Caco-2 (cell line): ENCODE measurements around the gene SLC6A13. TPM values are rescaled to one million over a fixed set of nuclear protein-coding genes. Genes with fewer than 3 reads are reported as not detected.

Experiments
- BruUV-seq: library from RNA; stranded (reverse); fragments of 400-500 nt; replicated peaks from 2 replicates; lab custom pipeline; 2021; lab: Mats Ljungman, UMichigan
- CTCF ChIA-PET: fragments of 300-600 bp; sonication (Branson Sonifier 250); formaldehyde crosslinking; loops from one replicate; lab custom pipeline; 2022; ENCODE audit warnings: antibody characterized with exemption; lab: Charles Lee
- POLR2A ChIA-PET: fragments of 300-600 bp; sonication (Branson Sonifier 250); formaldehyde crosslinking; loops from one replicate; lab custom pipeline; 2022; ENCODE audit warnings: antibody characterized with exemption; lab: Charles Lee
- DNase-seq, 2 experiments: peaks; one replicate each; pipeline versions ENCODE4 v3.0.0 to v3.0.0-alpha.2; 2020 to 2022
- H3K27me3 ChIP-seq: replicated peaks from 2 replicates; pipeline ENCODE4 v1.6.0; 2011; ENCODE audit warnings: low read length; ENCODE audit not compliant: control insufficient read depth, insufficient read depth
- H3K36me3 ChIP-seq: 2 replicates; pipeline ENCODE4 v1.5.1; 2011; ENCODE audit warnings: low read length; ENCODE audit not compliant: control insufficient read depth, insufficient read depth
- H3K4me1 ChIP-seq: fragments of 250-450 bp; sonication (Bioruptor Pico); 2 replicates; pipeline ENCODE4 v1.5.1; 2020; ENCODE audit warnings: mild to moderate bottlenecking
- H3K4me3 ChIP-seq: 2 replicates; pipeline ENCODE4 v1.5.1; 2011; ENCODE audit warnings: low read depth, mild to moderate bottlenecking, control low read depth, low read length
- H3K9me3 ChIP-seq: fragments of 250-450 bp; sonication (Bioruptor Pico); 2 replicates; pipeline ENCODE4 v1.5.1; 2020; ENCODE audit warnings: mild to moderate bottlenecking, moderate library complexity
- H3K27ac Mint-ChIP-seq: one replicate; pipeline ENCODE4 v1.8.0; 2022; ENCODE audit warnings: mixed read lengths; ENCODE audit not compliant: unreplicated experiment
- H3K27me3 Mint-ChIP-seq: one replicate; pipeline ENCODE4 v1.8.0; 2022; ENCODE audit warnings: mixed read lengths; ENCODE audit not compliant: insufficient read depth, unreplicated experiment
- H3K36me3 Mint-ChIP-seq: one replicate; pipeline ENCODE4 v1.8.0; 2022; ENCODE audit warnings: mild to moderate bottlenecking, mixed read lengths; ENCODE audit not compliant: insufficient read depth, unreplicated experiment
- H3K4me1 Mint-ChIP-seq: one replicate; pipeline ENCODE4 v1.8.0; 2022; ENCODE audit warnings: low read depth, mixed read lengths; ENCODE audit not compliant: unreplicated experiment
- H3K4me3 Mint-ChIP-seq: one replicate; pipeline ENCODE4 v1.8.0; 2022; ENCODE audit warnings: mild to moderate bottlenecking, moderate library complexity, mixed read lengths; ENCODE audit not compliant: unreplicated experiment
- H3K9me3 Mint-ChIP-seq: one replicate; pipeline ENCODE4 v1.8.0; 2022; ENCODE audit warnings: mixed read lengths; ENCODE audit not compliant: unreplicated experiment
- CTCF ChIP-seq, 2 experiments: fragments of 200-600 bp in 1 of 2; IDR thresholded peaks; 1 replicate in 1 of 2; 2 replicates in 1 of 2; pipeline versions ENCODE4 v1.5.1 to v1.8.0; 2011 to 2022; ENCODE audit warnings: antibody characterized with exemption in 1 of 2, control low read depth in 1 of 2, inconsistent platforms in 1 of 2, low read depth in 1 of 2, low read length in 1 of 2, mild to moderate bottlenecking in 1 of 2, moderate library complexity in 1 of 2; ENCODE audit not compliant: insufficient read depth in 1 of 2, severe bottlenecking in 1 of 2, unreplicated experiment in 1 of 2
- intact Hi-C: fragments of 100-400 bp; cut with micrococcal nuclease; formaldehyde crosslinking; loops from one replicate; pipeline ENCODE4 v1.10.0; 2022; ENCODE audit not compliant: unreplicated experiment
- total RNA-seq: library from RNA; stranded (reverse); gene quantifications from 2 replicates; pipeline ENCODE4 v1.2.3, GENCODE V29; 2022

The SLC6A13 gene
- total RNA-seq, 1 experiment from 2014 or later = 1.0 TPM

DNA sequence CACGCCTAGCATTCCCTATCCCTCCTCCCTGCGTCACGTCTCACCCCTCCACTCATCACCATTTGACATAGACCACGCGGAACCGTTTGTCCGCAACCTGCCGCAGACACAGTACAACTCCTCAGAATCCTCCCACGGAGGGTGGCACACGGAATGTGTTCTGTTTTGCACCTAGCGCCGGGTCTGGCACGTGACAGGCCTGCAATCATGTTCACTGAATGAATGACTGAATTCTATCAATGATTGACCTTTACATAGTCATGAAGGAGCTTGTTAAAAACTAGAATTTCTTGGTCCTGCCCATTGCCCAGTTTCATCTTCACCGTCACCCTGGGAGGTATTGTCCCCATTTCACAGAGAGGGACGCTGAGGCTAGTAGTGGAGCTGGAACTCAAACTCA is 53.4 kb downstream of the SLC6A13 start:
- ChIA-PET POLR2A (interaction anchor here (0.6 kb wide), 1 partner anchor 70 kb away, joined by 3 read pairs; no protein-coding TSS in a partner anchor), CTCF (interaction anchor here (2.1 kb wide), 1 partner anchor 11 kb away, joined by 14 read pairs; no protein-coding TSS in a partner anchor)
- H3K4me3 Mint-ChIP-seq = no peak overlapping the region
- H3K27ac Mint-ChIP-seq = no peak overlapping the region
- H3K27me3 ChIP-seq = no peaks in the 10 kb centered on the region
- TF ChIP-seq CTCF (IDR thresholded peaks at IDR 0.05; ENCODE audit: insufficient read depth in 1 of 2, low read depth in 1 of 2, low read length in 1 of 2, severe bottlenecking in 1 of 2, unreplicated experiment in 1 of 2) = no peak
- DNase-seq = no peak
- H3K27me3 Mint-ChIP-seq = peaks cover 4% of the 10 kb centered on the region
- H3K4me1 Mint-ChIP-seq = peaks cover 39% of the 10 kb centered on the region
- BruUV-seq = no TSS peak
- intact Hi-C loops = no loop called here
- peaks cover 26% of the 10 kb centered on the region for H3K4me1 ChIP-seq
- no peaks in the 10 kb centered on the region for H3K9me3 ChIP-seq
- no peaks in the 10 kb centered on the region for H3K36me3 ChIP-seq
- H3K36me3 Mint-ChIP-seq = no peaks in the 10 kb centered on the region
- H3K4me3 ChIP-seq = no peak overlapping the region
- no peaks in the 10 kb centered on the region for H3K9me3 Mint-ChIP-seq

DNA sequence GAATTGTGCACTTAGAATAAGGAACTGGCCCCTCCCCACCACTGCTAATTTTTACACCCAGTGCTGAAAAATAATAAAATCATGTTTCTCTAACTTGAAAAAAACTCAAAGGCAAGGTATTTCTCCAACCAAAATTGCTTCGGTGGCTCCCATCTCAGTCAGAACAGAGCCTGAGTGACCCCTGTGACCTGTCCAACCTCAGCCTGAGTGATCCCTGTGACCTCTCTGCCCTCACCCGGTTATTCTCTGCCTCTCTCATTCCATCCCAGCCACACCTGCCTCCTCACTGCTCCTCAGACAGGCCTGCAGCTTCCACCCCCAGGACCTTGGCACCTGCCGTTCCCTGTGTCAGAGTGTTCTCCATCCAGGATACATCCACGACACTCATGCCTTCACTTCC is 53.8 kb downstream of the SLC6A13 start:
- intact Hi-C loops = no loop called here
- H3K27me3 ChIP-seq = no peaks in the 10 kb centered on the region
- no peak for TF ChIP-seq CTCF (IDR thresholded peaks at IDR 0.05; ENCODE audit: insufficient read depth in 1 of 2, low read depth in 1 of 2, low read length in 1 of 2, severe bottlenecking in 1 of 2, unreplicated experiment in 1 of 2)
- H3K9me3 ChIP-seq = no peaks in the 10 kb centered on the region
- DNase-seq = no peak
- Mint-ChIP-seq H3K27ac (no peak overlapping the region), H3K4me1 (peaks cover 35% of the 10 kb centered on the region), H3K36me3 (no peaks in the 10 kb centered on the region), H3K9me3 (no peaks in the 10 kb centered on the region), H3K27me3 (peaks cover 5% of the 10 kb centered on the region), H3K4me3 (no peak overlapping the region)
- H3K36me3 ChIP-seq = no peaks in the 10 kb centered on the region
- no peak overlapping the region for H3K4me3 ChIP-seq
- CTCF ChIA-PET = no interaction called here
- peaks cover 29% of the 10 kb centered on the region for H3K4me1 ChIP-seq
- no TSS peak for BruUV-seq
- POLR2A ChIA-PET = no interaction called here

DNA sequence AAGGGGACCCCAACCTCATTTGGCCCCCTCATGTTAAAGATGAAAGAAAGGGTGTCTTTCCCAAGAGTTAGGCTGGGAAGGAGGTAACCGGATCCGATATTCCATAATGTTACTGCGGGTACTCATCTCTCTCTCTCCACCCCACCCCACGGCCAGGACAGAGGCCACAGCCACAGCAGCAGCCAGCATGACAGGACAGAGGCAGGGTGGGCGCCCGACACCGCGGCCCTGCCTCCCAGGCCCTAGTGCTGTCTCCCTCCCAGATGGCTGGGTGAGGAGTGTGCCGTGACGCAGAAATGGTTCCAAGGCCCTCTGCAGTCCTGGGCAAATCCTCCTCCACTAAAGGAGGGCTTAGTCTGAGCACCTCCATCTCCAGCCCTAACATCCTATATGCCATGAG is 54.8 kb downstream of the SLC6A13 start:
- no peak for DNase-seq
- ChIA-PET CTCF (no interaction called here), POLR2A (no interaction called here)
- Histone ChIP-seq H3K4me1 (peaks cover 25% of the 10 kb centered on the region), H3K4me3 (no peak overlapping the region), H3K36me3 (no peaks in the 10 kb centered on the region), H3K27me3 (no peaks in the 10 kb centered on the region), H3K9me3 (no peaks in the 10 kb centered on the region)
- peaks cover 6% of the 10 kb centered on the region for H3K27me3 Mint-ChIP-seq
- intact Hi-C loops = no loop called here
- peaks cover 26% of the 10 kb centered on the region for H3K4me1 Mint-ChIP-seq
- TF ChIP-seq CTCF (IDR thresholded peaks at IDR 0.05; ENCODE audit: insufficient read depth in 1 of 2, low read depth in 1 of 2, low read length in 1 of 2, severe bottlenecking in 1 of 2, unreplicated experiment in 1 of 2) = no peak
- H3K36me3 Mint-ChIP-seq = no peaks in the 10 kb centered on the region
- no TSS peak for BruUV-seq
- H3K9me3 Mint-ChIP-seq = no peaks in the 10 kb centered on the region
- H3K27ac Mint-ChIP-seq = no peak overlapping the region
- H3K4me3 Mint-ChIP-seq = no peak overlapping the region
